Astrocyte (in vitro differentiated cells and primary cell): ENCODE results near the gene SLX4.

Experiments used
- CTCF ChIP-seq: IDR thresholded peaks from 2 replicates; pipeline ENCODE4 v1.5.1; 2011; ENCODE audit warnings: low read depth, mild to moderate bottlenecking, inconsistent platforms, low read length, moderate library complexity; ENCODE audit not compliant: insufficient read depth
- EZH2 ChIP-seq: IDR thresholded peaks from 2 replicates; pipeline ENCODE4 v1.6.1; 2012; ENCODE audit warnings: mild to moderate bottlenecking, low read length, inconsistent platforms; ENCODE audit not compliant: insufficient read depth

DNA sequence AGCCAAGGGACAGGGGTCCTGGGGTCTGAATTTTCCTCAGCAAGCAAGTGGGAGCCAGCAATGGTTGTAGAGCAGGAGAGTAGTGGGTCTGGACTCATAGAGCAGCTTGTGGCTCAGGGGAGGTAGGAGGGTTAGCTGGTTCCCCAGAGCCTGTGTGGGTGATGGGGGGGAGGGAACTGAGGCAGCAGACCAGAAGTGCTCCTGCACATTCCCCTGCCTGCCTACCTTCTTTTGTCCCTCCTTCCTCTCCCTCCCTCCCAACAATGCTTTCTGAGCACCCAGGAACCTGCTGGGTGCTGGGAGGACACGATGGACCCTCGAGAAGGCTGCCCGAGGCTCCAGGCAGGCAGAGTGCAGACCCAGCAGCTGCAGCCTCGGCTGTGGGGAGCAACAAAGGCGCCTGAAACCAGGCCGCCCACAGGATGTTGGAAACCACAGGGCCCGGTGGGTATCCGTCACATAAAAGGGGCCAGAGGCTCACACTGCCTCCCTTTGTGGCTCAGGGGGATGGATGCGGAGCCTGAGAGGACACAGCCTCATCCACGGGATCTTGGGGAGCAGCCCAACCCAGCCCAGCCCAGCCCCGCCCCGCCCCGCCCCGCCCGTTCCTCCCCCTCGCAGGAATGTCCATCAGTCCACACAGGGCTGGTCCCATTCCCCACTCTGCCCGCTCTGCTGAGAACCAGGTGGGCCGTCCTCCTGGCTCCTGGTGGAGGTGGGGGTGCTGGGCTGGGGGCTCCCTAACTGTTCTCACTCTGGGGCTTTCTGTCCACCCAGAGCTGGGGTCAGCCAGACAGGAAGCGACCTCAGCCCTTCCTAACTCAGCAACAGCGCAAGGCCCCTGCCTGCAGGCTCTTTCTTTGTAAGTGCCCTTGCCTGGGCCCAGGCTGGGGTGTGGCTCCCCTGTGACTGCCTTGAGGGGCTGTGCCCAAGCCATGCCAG, 32.5 kb downstream of the SLX4 start:
- TF ChIP-seq EZH2 (no peak), CTCF (no peak)
